Heart right ventricle (tissue), 16 donors: ENCODE data around the gene CNDP1. TPM values are rescaled to one million over a fixed set of nuclear protein-coding genes. Genes with fewer than 3 reads are reported as not detected.

Experiments used
- ATAC-seq, 8 donors: fragments of 200-7000 bp; cut with Tn5 transposase; one replicate each; pipeline ENCODE4 v1.9.1; 2020; ENCODE audit warnings: mild to moderate bottlenecking in 8 of 8, moderate library complexity in 8 of 8, moderate number of reproducible peaks in 1 of 8
- DNase-seq, 2 donors: peaks; one replicate each; pipeline ENCODE4 v3.0.0-alpha.2; 2020
- H3K27ac ChIP-seq, 10 donors: fragments of 200-600 bp; sonication (generic) in 2 of 10; one replicate each; pipeline versions ENCODE4 v1.5.0 to v1.8.0; 2020 to 2022; ENCODE audit warnings: mild to moderate bottlenecking in 3 of 10
- H3K27me3 ChIP-seq, 7 donors: fragments of 200-600 bp; one replicate each; pipeline ENCODE4 v1.8.0; 2021 to 2022; ENCODE audit warnings: mild to moderate bottlenecking in 2 of 7
- H3K36me3 ChIP-seq, 9 donors: fragments of 200-600 bp; sonication (generic) in 1 of 9; one replicate each; pipeline versions ENCODE4 v1.5.0 to v1.8.0; 2020 to 2022; ENCODE audit warnings: mild to moderate bottlenecking in 2 of 9
- H3K4me1 ChIP-seq, 9 donors: fragments of 200-600 bp; sonication (generic) in 1 of 9; one replicate each; pipeline versions ENCODE4 v1.5.0 to v1.8.0; 2020 to 2022; ENCODE audit warnings: mild to moderate bottlenecking in 4 of 9
- H3K4me3 ChIP-seq, 10 donors: fragments of 200-600 bp; sonication (generic) in 2 of 10; one replicate each; pipeline versions ENCODE4 v1.5.0 to v1.8.0; 2020 to 2022; ENCODE audit warnings: mild to moderate bottlenecking in 7 of 10, moderate library complexity in 2 of 10
- H3K9me3 ChIP-seq, 11 donors: fragments of 200-600 bp in 10 of 11; sonication (generic) in 2 of 11; one replicate each; pipeline versions ENCODE4 v1.5.0 to v1.8.0; 2013 to 2022; ENCODE audit warnings: mild to moderate bottlenecking in 2 of 11, control low read depth in 1 of 11, moderate library complexity in 1 of 11
- WGBS, 2 donors: extraction: QIAGEN DNeasy Blood & Tissue Kit; methylation state at CpG; one replicate each; pipeline ENCODE4 v1.1.7; 2013; ENCODE audit warnings: inconsistent platforms in 1 of 2; 5-methylcytosine and 5-hydroxymethylcytosine counted together
- intact Hi-C, 10 donors: fragments of 100-400 bp; cut with DNase I; formaldehyde crosslinking; loops; one replicate each; pipeline versions ENCODE4 v1.11.1 to v1.14.2; 2022
- polyA plus RNA-seq, 2 donors: library from polyadenylated mRNA; stranded (reverse); fragments of 200-250 nt; gene quantifications; one replicate each; pipeline ENCODE4 v1.2.3, GENCODE V29; 2013
- total RNA-seq, 10 donors: library from RNA; stranded (reverse); fragmentation: NEBNext Ultra II Directional in 3 of 10; extraction: Animal tissue kit (Norgen Biotek cat#: 25700) in 3 of 10; gene quantifications; one replicate each; pipeline versions ENCODE4 v1.2.1 to v1.2.4, GENCODE V29; 2021 to 2023
- TF ChIP-seq, protein P1 (sequence below), 9 donors: fragments of 200-600 bp; sonication (generic) in 2 of 9; IDR thresholded peaks; one replicate each; pipeline versions ENCODE4 v1.5.0 to v1.8.0; 2021 to 2022; ENCODE audit warnings: antibody characterized with exemption in 9 of 9, mild to moderate bottlenecking in 5 of 9, moderate library complexity in 1 of 9
- donor health status: Arrhythmogenic right ventricular cardiomyopathy.
- donor health status: ischemic (EF 13 %, LVEDD 7.1; RV severe dilation, severe dysfunction).
- donor health status: healthy with polysubstance abuse.
- donor health status: DM: no; HTN: yes; CAD: no.
- donor health status: DM: no; HTN: no; CAD: no.
- donor health status: ischemic (EF 25% LVEDD 6.9; RV normal size, moderate dysfunction).
- donor health status: ischemic (EF 25% LVEDD 5.7; RV mildly dilated, moderate dysfunction).
- donor health status: healthy.
- donor health status: DM: yes; HTN: yes; CAD: no.
- donor health status: Ischemic cardiomyopathy.
- donor health status: ischemic (EF 35%, LVEDD 5.7; RV mildly dilated, moderate dysfunction).
- donor health status: nonischemic (EF 11% LVEDD 7.7; RV severe dilation, severe dysfunction).
- donor health status: DM: yes; HTN: yes; CAD: no.
- donor health status: PGD.
- donor health status: ischemic (EF 29% LVEDD 5.4; RV normal size, mild dysfunction).
- donor health status: nonischemic (EF 23%, LVEDD 6.1; RV moderate dilation, normal function).

The CNDP1 gene
- total and polyA plus RNA-seq, 12 donors, result 0.11 to 0.12 TPM; not detected in 10

GRCh38 chr18:74515620-74516231, 18.6 kb upstream of the CNDP1 start:
- no peak for DNase-seq
- no peak for ATAC-seq
- TF ChIP-seq, protein P1, sequence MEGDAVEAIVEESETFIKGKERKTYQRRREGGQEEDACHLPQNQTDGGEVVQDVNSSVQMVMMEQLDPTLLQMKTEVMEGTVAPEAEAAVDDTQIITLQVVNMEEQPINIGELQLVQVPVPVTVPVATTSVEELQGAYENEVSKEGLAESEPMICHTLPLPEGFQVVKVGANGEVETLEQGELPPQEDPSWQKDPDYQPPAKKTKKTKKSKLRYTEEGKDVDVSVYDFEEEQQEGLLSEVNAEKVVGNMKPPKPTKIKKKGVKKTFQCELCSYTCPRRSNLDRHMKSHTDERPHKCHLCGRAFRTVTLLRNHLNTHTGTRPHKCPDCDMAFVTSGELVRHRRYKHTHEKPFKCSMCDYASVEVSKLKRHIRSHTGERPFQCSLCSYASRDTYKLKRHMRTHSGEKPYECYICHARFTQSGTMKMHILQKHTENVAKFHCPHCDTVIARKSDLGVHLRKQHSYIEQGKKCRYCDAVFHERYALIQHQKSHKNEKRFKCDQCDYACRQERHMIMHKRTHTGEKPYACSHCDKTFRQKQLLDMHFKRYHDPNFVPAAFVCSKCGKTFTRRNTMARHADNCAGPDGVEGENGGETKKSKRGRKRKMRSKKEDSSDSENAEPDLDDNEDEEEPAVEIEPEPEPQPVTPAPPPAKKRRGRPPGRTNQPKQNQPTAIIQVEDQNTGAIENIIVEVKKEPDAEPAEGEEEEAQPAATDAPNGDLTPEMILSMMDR (IDR thresholded peaks at IDR 0.05), result no peak
- Histone ChIP-seq H3K27me3 (no peaks in the 10 kb centered on the region), H3K4me3 (no peak overlapping the region), H3K36me3 (peaks cover 0 to 100% (median 64%) of the 10 kb centered on the region in 9 donors), H3K27ac (no peak overlapping the region), H3K9me3 (no peaks in the 10 kb centered on the region), H3K4me1 (peaks cover 0 to 3% (median 0%) of the 10 kb centered on the region in 9 donors)
- 90 to 95% methylated on average over 13 of the region's 13 CpGs for WGBS, 2 donors
- intact Hi-C loops, result no loop called here

- Histone ChIP-seq H3K4me1 (peaks cover 0 to 3% (median 0%) of the 10 kb centered on the region in 9 donors), H3K9me3 (no peaks in the 10 kb centered on the region), H3K4me3 (no peak overlapping the region), H3K36me3 (peaks cover 0 to 100% (median 60%) of the 10 kb centered on the region in 9 donors), H3K27ac (no peak overlapping the region), H3K27me3 (no peaks in the 10 kb centered on the region)
- 96% methylated on average over 35 of the region's 35 CpGs for WGBS, 2 donors
- ATAC-seq (no peak), DNase-seq (no peak)
- TF ChIP-seq, protein P1 (IDR thresholded peaks at IDR 0.05), result no peak
- intact Hi-C loops, result no loop called here
Observed at GRCh38 chr18:74516271-74517235, 17.7 kb upstream of the CNDP1 start.

DNA sequence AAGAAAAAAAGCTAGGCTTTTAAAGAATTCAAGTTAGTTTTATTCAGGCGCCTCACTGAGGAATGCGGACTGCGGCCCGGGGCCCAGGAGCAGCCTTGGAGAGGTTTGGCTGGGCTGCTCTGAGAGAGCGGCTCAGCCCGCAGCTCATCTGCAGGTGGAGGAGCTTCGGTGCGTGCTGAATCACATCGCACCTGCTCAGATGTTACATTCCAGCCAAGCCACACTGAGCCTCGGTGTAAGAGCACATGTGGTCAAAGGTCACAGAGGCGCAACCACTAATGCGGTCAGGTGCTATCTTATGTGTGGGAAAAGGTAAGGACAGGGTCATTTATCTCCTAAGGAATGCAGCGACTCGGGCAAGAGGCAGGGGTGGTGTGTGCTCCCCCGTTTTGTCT, 17.1 kb upstream of the CNDP1 start:
- H3K4me1 ChIP-seq, result no peaks in the 10 kb centered on the region
- TF ChIP-seq, protein P1 (IDR thresholded peaks at IDR 0.05), result no peak
- intact Hi-C loops, result no loop called here
- H3K36me3 ChIP-seq, result peaks cover 0 to 99% (median 60%) of the 10 kb centered on the region in 9 donors
- DNase-seq (no peak), ATAC-seq (no peak)
- H3K9me3 ChIP-seq, result no peaks in the 10 kb centered on the region
- H3K27ac ChIP-seq, result no peak overlapping the region
- no peak overlapping the region for H3K4me3 ChIP-seq
- 88 to 92% methylated on average over 15 of the region's 15 CpGs for WGBS, 2 donors
- no peaks in the 10 kb centered on the region for H3K27me3 ChIP-seq

DNA sequence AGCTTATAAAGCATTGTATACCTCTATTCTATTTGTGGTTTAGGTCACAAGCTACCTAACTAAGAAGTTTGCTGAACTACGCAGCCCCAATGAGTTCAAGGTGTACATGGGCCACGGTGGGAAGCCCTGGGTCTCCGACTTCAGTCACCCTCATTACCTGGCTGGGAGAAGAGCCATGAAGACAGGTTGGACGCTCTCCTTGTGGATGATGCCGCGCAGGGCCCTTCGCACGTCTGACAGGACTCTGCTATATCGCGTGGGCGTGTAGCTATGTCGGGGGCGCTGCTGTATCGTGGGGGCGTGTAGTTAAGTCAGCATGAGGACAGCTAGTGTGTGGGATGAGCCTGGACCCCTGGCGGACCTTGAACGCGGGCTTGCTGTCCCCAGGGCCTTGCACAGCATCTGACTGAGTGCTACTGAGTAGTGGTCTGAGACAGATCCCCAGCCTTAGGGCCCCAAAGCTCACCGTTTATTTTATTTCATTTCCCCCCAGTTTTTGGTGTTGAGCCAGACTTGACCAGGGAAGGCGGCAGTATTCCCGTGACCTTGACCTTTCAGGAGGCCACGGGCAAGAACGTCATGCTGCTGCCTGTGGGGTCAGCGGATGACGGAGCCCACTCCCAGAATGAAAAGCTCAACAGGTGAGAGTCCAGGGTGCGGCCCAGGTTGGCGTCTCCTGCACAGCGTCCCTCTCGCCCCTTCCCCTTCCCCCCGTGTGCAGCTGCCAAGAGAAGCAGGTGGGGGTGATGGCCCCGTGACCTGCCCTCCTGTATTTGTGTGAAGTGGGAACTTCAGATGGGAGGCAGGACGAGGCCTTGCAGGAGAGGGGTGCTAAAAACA, 15.6 kb upstream of the CNDP1 start:
- Histone ChIP-seq H3K36me3 (peaks cover 0 to 87% (median 51%) of the 10 kb centered on the region in 9 donors), H3K27me3 (no peaks in the 10 kb centered on the region), H3K4me3 (no peak overlapping the region), H3K4me1 (peaks cover 0 to 8% (median 0%) of the 10 kb centered on the region in 9 donors), H3K27ac (no peak overlapping the region), H3K9me3 (no peaks in the 10 kb centered on the region)
- DNase-seq, result no peak
- TF ChIP-seq, protein P1 (IDR thresholded peaks at IDR 0.05), result no peak
- 85 to 86% methylated on average over 32 of the region's 32 CpGs for WGBS, 2 donors
- intact Hi-C loops, result no loop called here
- no peak for ATAC-seq
